ENCODE measurements around the gene HOXA3.

HOXA3 gene

DNA sequence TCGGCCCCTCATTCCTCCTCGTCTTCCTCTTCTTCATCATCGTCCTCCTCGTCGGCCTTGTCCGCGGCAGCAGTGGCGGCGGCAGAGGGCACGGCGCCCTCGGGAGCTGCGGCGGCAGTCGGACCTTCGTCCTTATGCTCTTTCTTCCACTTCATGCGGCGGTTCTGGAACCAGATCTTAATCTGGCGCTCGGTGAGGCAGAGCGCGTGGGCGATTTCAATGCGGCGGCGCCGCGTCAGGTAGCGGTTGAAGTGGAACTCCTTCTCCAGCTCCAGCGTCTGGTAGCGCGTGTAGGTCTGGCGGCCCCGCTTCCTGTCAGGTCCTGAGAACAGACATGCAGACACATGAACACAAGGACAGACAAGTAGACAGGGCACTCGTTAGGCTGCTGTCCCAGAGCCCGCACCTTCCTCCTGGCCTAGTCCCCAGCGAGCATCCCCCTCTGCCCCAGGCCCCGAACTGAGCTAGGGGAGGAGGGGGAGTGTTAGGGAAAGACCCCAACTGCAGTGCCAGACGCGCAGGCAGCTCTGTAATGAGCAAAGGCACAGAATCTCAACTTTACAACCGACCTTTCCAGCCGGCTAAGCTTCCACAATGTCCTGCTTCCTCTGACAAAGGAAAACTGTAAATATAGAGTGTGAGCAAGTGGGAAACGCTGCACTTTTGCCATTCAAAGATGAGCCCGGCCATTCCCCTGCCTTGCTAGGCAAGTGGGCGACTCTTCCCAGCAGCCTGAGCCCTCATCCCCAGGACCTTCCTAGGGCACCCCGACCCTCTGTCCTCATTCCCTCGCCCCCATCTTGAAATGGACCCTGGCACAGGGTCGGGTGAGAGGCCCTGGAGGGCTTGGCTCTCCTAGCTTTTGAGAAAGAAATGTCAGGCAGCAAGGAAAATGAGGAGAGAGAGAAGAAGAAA is 2.8 kb upstream of the HOXA3 start:
- DNase-seq, result no peak

DNA sequence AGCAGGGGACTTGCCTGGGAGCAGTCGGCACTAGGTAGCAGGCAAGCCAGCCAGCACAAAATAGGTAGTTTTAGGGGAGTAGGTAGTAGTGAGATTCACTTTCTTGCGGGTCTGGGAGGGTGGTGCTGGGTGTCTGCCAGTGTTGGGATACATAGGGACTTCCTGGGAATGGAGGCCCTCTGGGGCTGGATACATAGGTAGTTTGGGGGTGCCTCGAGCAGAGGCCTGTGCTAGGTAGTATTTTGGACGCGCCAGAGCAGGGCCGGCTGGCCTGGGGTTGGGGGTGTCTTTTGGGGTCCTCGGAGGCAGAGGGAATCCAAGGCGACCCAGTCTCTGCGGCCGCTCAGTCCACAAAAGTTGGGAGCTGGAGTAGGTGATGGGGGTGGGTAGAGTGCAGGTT is 2.0 kb upstream of the HOXA3 start:
- no peak for DNase-seq

DNA sequence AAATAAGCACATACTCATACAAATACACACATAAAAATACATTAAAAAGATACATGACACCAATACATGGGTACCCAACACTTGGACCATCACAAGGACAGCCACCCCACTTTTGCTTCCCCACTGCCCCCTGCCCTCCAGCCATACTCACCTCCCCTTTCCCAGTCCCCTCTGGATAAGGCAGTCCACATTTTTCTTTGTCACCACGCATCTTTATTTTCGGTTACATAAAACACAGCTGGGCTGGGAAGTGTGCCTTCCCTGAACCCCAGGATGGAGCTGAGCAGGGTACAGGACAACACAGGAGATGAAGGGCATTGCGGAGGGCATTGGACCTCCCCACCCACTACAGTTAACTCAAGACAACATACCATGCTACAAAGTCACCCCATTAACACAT is 1.1 kb upstream of the HOXA3 start:
- no peak for DNase-seq

DNA sequence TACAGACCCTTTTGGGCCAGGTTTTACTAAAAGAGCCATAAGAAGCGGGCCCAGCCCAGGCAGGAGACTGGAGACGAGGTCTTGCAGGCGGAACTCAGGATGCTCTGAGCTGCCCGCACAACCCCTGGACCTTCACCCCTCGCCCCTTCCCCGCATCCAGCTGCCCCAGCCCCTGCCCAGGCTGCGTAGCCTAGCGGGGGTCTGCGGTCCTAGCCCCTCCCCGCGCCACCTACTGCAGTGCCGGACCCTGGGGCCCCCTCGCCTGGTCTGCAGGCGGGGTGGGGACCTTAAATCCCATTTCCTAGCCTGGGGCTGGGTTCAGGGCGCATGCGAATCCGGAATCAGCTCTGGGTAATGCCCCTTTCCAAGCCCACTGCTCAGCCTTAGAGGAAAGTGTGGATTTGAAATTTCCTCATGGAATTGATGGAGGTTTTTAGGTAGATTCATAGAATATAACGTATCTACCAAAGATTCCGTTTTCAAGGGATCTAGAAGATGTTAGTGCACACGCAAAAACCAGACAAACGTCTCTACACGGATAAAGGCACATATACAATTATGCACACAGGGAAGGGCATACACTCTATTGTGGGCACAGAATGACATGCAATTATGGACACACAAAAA is 546 bp upstream of the HOXA3 start:
- no peak for DNase-seq

DNA sequence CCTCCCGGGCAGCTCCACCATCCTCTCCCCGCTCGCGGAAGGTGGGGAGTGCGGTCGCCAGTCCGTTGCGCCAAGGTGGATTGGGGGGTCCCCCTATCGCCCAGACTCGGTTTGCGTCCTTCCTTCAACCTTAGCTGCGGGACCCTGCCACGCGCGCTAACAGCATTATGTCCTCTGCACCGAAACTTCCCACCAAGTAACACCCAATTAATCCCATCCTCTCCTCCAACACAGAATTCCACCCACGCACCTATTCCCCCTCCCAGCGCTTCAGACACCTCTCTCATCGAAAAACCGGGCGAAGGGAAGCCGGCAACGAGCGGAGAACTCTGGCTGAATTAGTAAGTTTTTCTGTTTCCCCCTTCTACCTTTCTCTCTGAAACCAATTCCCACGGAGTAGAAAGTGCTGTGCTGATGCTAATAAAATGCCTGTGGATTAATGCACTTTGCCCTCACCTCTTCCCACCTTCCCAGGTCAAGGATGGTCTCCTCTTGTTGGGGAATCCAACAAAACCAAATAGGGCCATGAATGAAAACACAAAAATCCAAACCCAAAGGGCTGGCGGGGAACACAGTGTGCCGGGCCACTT is 947 bp downstream of the HOXA3 start:
- DNase-seq, result no peak

DNA sequence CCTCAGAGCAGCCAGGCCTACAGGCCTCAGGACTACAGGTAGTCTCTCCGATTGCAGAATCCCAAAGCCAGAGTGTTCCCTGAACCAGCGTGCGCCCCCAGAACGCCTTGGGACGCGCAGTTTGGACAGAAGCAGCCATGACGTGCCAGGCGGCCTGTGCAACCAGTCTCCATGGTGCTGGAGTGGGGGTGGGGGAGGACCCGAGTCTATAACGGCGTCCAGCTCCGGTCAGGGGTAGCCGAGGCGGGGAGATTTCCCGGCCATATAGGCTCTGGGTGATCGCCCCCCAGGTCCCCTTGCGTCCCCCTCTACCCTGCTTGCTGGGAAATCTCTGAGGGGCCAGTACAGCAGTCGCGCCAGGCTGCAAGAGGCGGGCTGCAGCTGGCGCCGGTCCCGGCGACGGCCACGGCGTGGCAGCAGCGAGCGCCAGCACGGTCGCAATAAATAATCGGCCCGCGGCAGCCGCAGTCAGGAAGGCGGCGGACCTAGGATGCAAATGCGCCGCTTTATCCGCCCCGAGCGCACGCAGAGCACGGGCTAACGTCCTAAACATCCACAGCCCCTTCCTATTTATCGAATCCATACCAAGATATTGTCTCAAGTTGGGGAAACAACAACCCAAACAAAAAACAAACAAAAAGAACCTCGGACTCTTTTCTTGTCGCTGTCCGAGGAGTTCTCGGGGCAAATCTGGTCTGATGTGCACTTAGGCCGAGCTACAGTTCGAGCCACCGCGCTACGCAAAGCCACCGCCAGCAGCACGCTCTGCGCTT is 1.6 kb downstream of the HOXA3 start:
- peak; percentile 52 for DNase-seq

DNA sequence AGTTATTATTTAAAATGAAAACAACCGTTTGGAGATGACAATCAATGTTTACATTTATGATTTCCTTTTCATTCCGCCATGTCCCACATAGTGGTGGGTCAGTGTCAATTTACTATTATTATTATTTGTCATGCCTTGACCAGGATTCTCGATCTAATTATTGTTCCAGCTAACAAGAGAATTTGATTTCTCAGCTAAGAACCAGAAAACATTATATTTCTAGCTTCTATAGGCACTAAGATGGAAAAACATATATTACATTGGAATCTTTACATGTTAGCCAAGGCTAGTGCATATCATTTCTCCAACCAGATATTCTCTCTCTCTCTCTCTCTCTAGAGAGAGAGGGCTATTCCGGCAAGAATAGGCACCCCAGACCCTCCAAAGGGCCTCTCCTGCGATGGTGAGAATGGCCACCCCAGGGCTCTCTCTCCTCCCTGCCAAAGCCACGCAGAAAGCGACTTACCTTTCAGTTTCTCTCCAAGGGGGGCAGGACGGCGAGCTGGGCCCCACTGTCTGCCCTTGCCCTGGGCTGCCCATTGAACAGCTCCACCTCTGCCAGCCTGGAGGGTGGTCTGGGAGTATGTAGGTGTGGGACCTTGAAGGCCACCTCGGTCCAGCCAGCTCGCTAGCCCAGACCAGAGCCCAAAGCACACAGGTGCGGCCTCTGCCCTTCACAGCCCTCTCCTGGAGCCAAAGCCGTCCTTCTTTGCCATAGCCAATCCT is 2.4 kb downstream of the HOXA3 start:
- DNase-seq, result no peak

DNA sequence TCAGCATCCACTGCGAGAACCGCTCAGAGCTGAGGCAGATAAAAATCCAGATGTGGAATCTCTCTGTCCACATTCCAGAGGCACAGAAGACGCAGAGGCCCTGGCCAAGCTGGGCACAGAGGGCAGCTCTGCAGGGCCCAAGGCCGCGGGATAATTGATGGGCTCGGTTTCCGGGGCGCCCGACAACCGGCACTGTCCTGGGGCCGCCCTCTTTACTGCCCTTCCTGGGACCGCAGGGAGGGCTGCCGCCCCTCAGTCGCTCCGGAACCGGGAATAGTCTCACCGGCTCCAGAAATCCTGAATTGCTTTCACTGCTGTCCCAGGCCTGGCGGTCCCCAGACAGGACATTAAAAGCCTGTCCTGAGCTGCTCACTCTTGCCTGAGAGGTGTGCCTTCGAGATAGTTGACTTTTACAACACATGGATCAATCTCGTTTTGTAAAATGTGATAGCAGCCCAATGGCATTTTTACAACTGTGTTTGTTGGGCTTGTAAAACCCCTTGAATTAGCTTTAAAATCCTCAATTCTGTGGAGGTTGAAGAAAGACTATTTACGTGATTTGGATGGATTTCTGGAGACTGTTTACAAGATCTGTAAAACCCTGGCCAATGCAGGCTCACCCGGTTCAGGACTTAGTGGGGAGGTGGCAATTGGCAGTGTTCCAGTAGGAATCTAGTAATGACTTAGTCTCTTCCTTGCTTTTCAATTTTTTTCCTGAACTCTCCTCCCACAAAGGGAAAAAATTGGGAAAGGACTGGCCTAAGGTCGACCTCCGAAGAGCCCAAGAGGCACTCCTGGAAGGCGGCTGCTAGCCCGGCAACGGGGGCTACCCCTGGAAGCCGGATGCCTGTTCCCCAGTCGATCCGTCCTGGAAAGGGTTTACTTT is 3.4 kb downstream of the HOXA3 start:
- DNase-seq, result no peak

DNA sequence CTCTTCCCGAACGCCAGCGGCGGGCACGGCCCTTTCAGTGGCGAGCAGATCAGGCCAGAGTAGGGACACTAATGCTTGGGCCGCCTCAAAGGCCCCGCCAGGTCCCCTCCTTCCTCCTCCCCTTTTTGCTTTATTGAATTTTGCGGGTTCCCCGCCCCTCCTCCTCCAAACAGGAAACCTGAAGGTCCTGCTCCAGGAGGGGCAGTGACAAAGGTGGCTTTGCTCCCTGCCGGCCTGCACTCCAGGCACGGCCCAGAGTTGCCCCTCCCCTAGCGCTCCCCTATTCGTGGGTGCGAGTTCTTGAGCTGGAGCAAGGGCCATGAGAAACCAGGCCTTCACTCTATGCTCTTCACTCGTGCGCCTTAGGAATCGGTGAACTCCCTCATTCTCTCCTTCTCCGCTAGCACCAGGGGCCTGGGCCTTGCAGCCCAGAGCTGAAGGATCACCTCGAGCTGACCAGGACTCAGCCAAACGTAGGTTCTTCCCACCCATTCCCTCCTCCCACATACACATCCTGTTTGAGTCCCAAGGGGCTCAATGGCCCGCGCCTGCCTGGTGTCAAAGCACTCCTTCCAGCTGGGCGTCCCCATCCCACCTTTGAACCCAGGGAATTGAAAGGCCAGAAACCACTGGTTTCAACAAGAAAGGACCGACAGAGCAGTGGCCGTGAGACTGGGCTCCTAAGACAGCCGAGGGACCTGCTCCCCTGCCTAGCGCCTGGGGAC is 4.2 kb downstream of the HOXA3 start:
- DNase-seq, result no peak

DNA sequence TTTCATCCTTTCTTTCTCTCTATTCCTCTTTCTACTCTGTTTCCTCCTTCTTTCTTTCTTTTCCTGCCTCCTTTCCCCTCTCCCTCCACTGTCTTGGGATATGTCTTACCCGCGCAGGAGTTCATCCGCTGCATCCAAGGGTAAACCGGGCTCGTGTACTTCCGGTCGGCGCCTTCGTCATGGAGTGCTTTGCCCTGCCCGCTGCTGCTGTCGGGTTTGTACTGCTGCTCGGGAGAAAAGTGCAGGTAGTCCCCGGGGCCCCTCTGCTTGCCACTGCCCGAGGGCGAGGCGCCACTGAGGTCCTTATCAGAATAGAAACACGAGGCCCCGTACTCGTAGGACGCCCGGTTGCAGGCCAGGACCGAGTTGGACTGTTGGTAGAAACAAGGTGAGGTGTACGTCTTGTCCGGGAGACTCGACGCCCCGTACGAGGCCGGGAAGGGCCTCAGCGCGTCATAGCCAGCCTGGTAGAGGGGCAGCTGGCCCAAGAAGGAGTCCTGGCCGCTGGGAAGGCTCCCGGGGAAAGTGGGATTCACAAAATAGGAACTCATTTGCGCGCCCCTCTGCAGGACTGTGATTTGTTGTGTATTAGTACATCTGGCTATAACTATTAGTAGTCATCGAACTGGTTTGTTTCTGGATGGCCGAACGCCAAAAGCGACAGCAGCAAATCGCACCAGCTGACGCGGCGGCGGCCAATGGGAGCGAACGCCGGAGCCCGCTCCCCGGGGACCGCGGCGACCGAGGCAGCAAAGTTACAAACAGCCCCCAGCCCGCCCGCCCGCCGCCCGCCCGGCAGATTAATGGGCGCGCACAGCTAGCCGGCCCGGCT is 5.0 kb downstream of the HOXA3 start, which contains the start of gene HOXA6:
Gene HOXA6, minus strand, starts transcription at position 576 of the 832 bp plus-strand sequence. Its CDS starts 25 bp downstream, at position 551.
- DNase-seq, result no peak

DNA sequence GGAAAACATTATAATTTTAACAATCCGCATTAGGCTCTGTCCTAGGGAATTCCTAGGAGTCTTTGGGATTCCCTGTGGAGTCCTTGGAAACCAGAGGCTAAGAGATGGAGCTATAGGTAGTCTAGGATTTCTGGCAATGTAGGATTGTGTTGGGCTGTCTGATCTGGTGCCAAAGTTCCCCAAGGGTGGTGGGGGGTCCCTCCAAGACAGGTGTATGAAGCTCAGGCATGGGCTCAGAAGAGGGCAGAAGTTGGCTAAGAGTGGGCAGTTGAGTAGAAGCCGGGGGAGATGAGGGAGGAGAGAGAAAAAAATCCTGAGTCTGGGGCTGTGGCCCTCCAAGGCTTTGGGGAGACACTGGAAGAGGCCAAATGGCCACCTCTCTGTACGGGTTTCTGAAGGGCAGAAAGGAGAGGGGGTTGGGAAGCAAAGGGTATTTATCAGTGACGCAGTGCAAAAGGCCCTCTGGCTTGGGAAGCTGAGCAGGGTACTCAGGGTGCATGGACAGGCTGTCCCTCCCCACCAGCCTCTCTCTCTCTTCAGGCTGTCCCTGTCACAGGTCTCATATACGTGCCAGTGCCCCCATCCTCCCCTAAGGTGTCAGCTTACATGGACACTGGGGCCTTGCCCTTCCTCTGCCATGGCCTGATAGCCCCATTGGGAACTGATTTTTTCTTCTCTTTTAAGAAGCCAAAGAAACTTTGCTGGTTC is 5.7 kb downstream of the HOXA3 start:
- no peak for DNase-seq

DNA sequence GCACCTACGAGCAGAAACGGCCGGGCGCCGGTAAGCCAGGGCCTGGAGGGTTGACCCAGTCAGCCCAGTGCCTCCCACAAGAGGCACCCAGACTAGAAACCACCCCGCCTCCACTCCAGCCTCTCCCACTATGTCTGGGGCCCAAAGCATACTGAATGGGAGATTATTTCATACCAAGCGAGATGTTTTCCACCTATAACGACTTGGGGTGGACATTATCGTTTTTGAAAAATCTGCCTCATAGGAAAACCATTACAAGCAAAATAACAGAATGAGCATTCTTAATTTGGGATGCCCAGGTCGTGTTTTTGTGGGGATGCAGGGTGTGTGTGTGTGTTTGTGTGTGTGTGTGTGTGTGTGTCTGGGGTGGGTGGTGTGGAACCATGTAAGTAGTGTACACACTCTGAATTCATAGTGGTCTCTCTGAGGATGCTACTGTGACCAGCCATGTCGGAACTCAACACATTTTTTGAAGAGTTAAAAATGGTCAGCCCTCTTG is 6.4 kb downstream of the HOXA3 start:
- DNase-seq, result no peak

DNA sequence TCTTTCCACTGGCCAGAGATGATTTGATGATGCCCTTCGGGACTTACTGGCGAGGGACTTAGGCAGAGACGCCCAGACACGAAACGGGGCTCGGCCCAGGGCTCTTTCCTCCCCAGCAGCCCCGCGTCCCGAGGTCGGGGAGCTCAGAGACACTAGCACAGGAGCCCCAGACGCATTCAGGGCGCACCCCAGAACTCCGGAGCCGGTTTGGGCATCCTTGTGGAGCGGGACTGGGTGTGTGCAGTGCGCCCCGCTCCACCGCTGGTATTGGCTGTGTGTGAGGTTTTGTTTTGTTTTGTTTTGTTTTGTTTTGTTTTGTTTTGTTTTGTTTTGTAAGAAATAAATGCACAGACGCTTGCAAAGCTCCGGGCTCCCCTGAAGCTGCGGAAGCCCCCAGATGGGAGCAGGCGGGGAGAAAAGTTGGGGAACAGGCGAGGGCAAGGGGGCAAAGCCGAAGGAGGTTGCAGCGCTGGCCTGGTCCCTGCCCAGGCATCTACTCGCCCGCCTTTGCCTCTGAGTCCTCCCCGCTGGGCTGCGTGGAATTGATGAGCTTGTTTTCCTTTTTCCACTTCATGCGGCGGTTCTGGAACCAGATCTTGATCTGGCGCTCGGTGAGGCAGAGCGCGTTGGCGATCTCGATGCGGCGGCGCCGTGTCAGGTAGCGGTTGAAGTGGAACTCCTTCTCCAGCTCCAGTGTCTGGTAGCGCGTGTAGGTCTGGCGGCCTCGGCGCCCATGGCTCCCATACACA is 7.0 kb downstream of the HOXA3 start:
- DNase-seq, result no peak

DNA sequence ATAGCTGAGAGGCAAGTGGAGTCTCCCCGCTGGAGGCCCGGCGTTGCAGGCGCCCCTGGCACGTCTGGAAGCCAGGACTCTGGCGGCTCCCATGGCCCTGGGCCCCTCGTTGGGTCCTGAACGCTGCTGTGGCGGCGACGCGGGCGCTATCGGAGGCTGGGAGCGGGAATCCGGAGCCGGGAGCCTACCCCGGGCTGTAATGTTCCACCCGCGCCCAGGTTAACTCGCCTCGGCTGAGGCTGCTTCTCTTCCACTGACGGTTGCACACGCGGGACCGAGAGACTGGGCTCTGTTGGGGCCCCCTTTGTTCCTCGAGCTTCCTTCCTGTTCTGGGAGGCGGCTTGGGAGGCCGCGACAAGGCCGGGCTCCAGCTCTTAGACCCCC is 7.6 kb downstream of the HOXA3 start:
- no peak for DNase-seq

DNA sequence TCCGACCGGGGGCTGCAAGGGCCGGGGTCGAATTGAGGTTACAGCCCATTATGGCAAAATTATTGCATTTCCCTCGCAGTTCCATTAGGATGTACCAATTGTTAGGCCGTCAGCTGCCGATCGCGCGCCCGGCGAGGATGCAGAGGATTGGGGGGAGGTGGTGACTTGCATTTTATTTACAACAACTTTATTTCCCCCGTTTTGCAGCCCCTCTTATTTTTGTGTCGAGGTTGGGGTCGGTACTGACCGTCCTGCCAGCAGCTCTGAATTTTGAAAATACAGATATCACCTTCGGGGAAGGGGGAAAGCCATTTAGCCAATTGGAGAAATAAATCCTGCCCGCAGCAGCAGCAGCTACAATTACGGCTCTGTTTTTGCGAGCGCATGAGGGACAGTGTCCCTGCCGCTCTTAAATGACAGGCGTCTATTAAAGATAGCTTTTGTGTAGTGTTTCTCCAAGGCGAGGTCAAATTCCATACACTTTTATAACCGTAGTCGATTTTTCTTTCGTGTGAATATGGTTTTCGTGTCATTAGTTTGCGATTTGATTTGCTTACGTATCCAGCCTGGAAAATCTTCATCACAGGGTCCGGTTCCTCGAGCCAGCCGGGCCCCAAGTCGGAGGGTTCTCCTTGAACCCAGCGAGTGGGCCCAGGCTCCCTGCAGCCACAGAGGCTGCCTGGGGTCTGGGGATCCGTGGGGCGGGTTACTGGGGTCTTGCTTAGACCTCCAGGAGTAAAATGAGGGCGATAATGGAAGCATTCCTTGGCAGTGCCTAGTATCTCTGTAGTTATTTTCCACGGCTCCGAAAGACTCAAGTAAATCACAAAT is 8.2 kb downstream of the HOXA3 start:
- DNase-seq, result no peak

DNA sequence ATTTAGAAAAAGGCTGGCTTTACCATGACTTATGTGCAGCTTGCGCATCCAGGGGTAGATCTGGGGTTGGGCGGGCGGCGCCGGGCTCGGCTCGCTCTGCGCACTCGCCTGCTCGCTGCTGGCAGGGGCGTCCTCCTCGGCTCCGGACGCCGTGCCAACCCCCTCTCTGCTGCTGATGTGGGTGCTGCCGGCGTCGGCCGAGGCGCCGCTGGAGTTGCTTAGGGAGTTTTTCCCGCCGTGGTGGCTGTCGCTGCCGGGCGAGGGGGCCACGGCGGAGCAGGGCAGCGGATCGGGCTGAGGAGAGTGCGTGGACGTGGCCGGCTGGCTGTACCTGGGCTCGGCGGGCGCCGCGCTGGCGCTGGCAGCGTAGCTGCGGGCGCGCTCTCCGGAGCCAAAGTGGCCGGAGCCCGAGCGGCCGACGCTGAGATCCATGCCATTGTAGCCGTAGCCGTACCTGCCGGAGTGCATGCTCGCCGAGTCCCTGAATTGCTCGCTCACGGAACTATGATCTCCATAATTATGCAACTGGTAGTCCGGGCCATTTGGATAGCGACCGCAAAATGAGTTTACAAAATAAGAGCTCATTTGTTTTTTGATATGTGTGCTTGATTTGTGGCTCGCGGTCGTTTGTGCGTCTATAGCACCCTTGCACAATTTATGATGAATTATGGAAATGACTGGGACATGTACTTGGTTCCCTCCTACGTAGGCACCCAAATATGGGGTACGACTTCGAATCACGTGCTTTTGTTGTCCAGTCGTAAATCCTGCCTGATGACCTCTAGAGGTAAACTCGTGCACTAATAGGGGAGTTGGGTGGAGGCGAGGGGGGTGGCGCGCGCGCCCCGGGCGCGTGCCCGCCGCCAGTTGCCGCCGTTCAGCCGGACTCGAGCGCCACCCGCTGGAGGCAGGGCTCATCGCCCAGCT is 9.1 kb downstream of the HOXA3 start, which contains the start of gene HOXA5:
Gene HOXA5, minus strand, starts transcription at position 659 of the 927 bp plus-strand sequence. Its CDS starts 74 bp downstream, at position 585.
- DNase-seq, result no peak
